Astrocyte of the cerebellum (primary cell): ENCODE data around the gene JMJD1C.

Source experiments
- DNase-seq: peaks from one replicate; pipeline ENCODE4 v3.0.0-alpha.2; 2011; ENCODE audit warnings: low read depth
- H3K4me3 ChIP-seq: 2 replicates; pipeline ENCODE4 v1.5.1; 2011; ENCODE audit warnings: mild to moderate bottlenecking, low read depth, low read length, moderate library complexity
- in situ Hi-C: cut with HindIII; loops from 2 replicates; pipeline ENCODE4 v1.10.0; 2017; ENCODE audit warnings: low sequenced_read_pairs
- TF ChIP-seq, protein P1 (sequence below): IDR thresholded peaks from 2 replicates; pipeline ENCODE4 v1.5.1; 2012; ENCODE audit warnings: low read length, low read depth, moderate library complexity, mild to moderate bottlenecking; ENCODE audit errors: missing control alignments

JMJD1C gene

GRCh38 chr10:63262430-63263073, 203.2 kb downstream of the JMJD1C start:
- no peak overlapping the region for H3K4me3 ChIP-seq
- TF ChIP-seq, protein P1, sequence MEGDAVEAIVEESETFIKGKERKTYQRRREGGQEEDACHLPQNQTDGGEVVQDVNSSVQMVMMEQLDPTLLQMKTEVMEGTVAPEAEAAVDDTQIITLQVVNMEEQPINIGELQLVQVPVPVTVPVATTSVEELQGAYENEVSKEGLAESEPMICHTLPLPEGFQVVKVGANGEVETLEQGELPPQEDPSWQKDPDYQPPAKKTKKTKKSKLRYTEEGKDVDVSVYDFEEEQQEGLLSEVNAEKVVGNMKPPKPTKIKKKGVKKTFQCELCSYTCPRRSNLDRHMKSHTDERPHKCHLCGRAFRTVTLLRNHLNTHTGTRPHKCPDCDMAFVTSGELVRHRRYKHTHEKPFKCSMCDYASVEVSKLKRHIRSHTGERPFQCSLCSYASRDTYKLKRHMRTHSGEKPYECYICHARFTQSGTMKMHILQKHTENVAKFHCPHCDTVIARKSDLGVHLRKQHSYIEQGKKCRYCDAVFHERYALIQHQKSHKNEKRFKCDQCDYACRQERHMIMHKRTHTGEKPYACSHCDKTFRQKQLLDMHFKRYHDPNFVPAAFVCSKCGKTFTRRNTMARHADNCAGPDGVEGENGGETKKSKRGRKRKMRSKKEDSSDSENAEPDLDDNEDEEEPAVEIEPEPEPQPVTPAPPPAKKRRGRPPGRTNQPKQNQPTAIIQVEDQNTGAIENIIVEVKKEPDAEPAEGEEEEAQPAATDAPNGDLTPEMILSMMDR = no peak
- DNase-seq = no peak
- in situ Hi-C loops = no loop called here

DNA sequence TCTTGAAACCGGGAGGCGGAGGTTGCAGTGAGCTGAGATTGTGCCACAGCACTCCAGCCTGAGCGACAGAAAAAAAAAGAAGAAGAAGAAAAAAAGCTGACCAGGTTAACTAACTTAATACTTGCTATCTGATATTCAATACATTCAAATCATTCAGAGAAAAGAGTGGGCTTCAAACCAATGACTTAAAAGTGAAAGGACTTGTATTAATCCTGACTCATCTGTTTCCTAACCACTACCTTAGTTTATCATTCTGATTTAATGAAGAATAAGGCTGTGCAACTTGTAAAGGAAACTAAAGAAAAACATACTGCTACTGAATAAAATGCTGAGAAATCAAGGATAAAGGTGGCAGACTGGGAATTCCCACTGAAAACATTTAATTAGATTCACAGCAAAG, 204.3 kb downstream of the JMJD1C start:
- TF ChIP-seq, protein P1 = no peak
- in situ Hi-C loops = no loop called here
- no peak overlapping the region for H3K4me3 ChIP-seq
- no peak for DNase-seq

DNA sequence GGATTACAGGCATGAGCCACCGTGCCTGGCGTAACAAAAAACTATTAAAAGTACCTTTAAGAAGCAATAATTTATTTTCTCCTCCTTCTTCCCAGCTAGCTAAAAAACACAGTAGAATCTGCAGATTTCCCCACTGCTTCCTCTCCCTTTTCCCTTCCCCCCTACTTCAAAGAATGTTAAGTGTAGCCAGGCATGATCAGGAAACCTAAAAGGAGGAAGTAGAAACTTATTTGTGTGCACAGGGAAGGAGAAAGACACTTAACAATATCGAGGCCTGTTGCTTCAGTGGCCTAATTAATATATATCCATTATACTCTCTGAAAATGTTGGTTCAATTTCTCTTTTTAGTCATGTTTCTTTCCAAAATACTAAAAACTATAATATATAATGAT, 204.9 kb downstream of the JMJD1C start:
- in situ Hi-C loops = no loop called here
- DNase-seq = no peak
- no peak overlapping the region for H3K4me3 ChIP-seq
- TF ChIP-seq, protein P1 = no peak

GRCh38 chr10:63260103-63260859, 205.5 kb downstream of the JMJD1C start:
- in situ Hi-C loops = no loop called here
- TF ChIP-seq, protein P1 = no peak
- no peak for DNase-seq
- no peak overlapping the region for H3K4me3 ChIP-seq

GRCh38 chr10:63258920-63259678, 206.7 kb downstream of the JMJD1C start:
- in situ Hi-C loops = no loop called here
- DNase-seq = no peak
- no peak overlapping the region for H3K4me3 ChIP-seq
- TF ChIP-seq, protein P1 = no peak

- TF ChIP-seq, protein P1 = no peak
- no peak overlapping the region for H3K4me3 ChIP-seq
- in situ Hi-C loops = no loop called here
- DNase-seq = no peak
Measured at GRCh38 chr10:63257778-63258177, 208.0 kb downstream of the JMJD1C start.
